HG03521 (cell line): ENCODE data around the gene E2F6.

ENCODE experiments used
- ATAC-seq: cut with Tn5 transposase; IDR thresholded peaks from one replicate; pipeline ENCODE4 v1.9.1; 2021; ENCODE audit warnings: mild to moderate bottlenecking, moderate library complexity; ENCODE audit not compliant: unreplicated experiment

The E2F6 gene

GRCh38 chr2:11396467-11397445 lies 69.2 kb downstream of the E2F6 start:
- ATAC-seq, result no peak

GRCh38 chr2:11396021-11396420 lies 69.9 kb downstream of the E2F6 start:
- no peak for ATAC-seq

- ATAC-seq, result no peak
These were observed 70.6 kb downstream of the E2F6 start for GRCh38 chr2:11395389-11395788.
